ENCODE data around the gene GLB1L3.
A peak's percentile ranks its signal among the peaks of the same experiment; 100 is the strongest.

GLB1L3 gene

DNA sequence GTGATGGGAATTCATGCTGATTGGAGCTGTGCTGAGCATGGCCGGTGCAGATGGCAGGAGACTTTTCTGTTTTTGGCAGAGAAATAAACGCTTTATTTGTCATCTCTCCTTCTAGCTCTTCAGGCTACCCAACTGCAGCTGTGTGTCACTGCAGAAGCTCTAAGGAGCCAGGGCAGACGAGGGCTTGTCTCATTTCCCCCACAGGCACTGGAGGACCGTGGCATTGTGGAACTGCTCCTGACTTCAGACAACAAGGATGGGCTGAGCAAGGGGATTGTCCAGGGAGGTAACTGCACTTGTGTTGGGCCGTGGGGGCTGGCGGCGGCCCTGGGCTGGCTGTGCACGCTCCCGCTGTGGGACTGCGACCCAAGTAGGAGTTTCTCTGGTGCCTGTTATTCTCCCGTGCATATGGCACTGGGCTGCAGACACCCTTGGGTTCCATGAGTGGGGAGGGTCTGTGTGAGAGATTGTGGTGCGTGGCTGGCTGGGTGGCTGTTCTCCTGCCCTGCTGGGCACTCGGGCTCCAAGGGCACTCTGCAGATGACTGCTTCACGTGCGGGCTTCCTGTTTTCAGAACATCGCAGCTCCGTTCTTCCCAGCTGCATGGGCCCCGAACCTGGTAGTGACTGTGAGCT, 82.8 kb downstream of the GLB1L3 start:
- TF ChIP-seq GATA1 (IDR thresholded peaks at IDR 0.05; ENCODE audit: low read depth, low read length) (no peak), POLR2A (IDR thresholded peaks at IDR 0.05; ENCODE audit: low read length) (no peak)
- no peak for DNase-seq

DNA sequence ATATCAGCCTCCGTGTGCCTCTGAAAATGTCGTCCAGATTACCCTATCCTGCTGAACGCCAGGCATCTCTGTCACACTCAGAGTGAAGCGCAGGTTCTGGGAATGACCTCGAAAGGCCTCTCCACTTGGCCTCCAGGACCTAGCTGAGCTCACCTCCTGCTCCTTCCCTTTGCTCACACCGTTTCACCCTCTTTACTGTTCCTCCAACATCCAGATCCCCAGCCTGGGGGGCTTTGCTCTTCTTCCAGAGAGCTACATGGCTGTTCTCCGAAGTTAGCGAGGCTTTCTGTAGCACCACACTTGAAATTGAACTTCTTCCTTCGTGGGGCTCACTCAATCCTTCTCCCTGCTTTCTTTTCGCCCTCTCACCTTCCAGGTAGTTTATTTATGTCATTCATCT, 83.5 kb downstream of the GLB1L3 start:
- no peak for DNase-seq
- no peak for TF ChIP-seq GATA1 (IDR thresholded peaks at IDR 0.05; ENCODE audit: low read depth, low read length)
- no peak for TF ChIP-seq POLR2A (IDR thresholded peaks at IDR 0.05; ENCODE audit: low read length)

DNA sequence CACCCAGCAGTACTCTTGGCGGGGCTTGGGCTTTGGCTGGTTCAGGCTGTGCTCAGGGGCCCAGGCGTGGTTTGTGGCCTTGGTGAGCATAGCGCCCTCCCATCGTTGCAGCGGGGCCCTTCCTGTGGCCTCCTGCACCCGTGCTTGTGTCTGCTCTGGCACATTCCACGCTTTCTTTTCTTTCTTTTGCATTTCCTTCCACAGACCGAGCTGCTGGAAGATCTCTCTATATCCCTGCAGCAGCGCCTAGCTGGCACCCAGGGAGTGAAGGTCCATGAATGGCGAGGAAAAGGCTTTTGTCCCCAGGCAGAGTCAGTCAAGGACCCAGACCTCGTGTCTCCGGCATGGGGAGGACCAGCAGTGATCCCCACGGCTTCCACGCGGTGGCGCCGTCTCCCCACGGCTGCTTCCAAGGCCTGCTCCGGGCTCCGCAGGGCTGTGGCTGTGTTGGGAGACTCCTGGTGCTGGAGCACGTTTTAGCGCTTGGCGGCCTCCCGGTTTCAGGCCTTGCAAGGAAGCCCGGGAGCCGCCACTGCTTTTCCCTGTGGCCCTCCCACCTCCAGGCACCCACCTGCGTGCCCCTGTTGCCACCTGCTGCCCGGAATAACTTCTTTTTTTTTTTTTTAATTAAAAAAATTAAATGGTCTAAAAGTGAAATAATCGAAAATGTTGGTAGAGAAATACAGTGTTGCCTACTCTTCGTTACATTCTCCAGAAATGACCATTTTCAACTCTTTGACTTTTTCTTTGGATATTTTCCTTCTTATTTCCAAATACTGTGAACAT, 84.1 kb downstream of the GLB1L3 start:
- DNase-seq, result peak; percentile 56 to 69
- no peak for TF ChIP-seq POLR2A (IDR thresholded peaks at IDR 0.05; ENCODE audit: low read length)
- TF ChIP-seq GATA1 (IDR thresholded peaks at IDR 0.05; ENCODE audit: low read depth, low read length), result no peak

DNA sequence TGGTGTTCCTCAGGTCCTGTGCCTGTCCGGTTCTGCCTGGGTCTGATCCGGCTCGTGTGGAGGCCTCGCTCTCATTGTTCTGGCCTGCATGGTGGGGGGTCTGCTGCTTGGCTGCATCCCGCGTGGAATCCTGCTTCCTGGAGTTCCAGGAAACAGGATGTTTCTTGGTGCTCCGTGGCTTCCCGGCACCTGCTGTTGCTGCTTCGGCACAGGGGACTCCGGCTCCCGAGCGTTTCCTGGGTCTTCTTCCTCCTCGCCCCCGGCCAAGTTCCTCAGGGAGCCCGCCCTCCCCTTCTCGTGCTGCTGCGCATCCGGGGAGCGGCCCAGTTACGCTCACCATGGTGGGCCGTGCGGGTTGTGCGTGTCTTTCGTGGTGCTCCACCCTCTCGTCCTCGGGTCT, 85.5 kb downstream of the GLB1L3 start:
- no peak for DNase-seq
- no peak for TF ChIP-seq POLR2A (IDR thresholded peaks at IDR 0.05; ENCODE audit: low read length)
- TF ChIP-seq GATA1 (IDR thresholded peaks at IDR 0.05; ENCODE audit: low read depth, low read length), result no peak

DNA sequence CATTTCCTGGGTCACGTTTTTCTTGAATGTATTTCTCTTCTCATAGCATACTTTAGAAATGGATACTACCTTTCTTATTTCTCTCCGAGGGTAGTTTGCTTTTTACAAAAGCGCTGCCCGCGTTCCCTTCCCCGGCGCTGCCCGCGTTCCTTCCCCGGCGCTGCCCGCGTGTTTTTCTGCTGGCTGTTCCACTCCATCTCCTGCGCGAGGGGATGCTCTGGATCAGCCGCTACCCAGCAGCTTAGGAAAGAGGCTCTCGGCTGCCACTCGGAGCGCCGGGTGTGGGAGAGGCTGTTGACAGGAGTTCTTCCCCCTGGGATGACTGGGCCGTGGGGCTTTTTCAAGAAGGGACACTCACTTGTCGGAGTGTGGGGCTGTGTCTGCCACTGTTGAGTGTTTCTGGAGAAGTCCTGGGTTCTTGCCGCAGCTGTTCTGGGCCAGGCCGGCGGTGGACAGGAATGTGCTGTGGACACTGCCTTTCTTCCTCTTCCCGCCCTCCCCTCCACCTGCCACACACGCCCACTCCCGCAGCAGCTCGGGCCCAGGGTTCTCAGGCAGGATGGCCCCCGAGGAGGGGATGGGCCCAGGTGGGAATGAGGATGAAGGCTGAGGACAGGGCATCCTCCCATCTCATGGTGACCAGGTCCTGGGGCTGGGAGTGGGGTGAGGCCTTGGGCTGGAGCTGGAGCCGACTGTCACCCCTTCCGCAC, 86.2 kb downstream of the GLB1L3 start:
- DNase-seq, result no peak
- no peak for TF ChIP-seq GATA1 (IDR thresholded peaks at IDR 0.05; ENCODE audit: low read depth, low read length)
- no peak for TF ChIP-seq POLR2A (IDR thresholded peaks at IDR 0.05; ENCODE audit: low read length)

DNA sequence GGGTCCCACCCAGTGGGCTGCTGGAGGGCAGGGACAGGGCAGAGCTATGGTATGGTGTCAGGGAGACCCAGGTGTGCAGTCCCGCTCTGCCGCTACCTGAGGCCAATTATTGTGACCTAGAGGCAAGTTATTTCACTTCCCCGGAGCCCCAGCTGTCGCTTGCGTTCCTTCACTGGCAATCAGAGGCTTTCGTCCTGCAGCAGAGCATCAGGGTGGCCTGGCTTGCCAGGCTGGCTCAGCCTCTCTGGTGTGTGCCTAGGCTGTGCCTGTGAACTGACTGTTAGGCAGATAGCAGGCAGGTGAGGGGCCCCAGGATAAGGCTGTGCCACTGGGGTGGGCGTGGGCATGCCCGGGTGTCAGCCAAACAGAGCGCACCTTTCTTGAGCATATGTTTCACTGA, 87.0 kb downstream of the GLB1L3 start:
- no peak for TF ChIP-seq POLR2A (IDR thresholded peaks at IDR 0.05; ENCODE audit: low read length)
- no peak for TF ChIP-seq GATA1 (IDR thresholded peaks at IDR 0.05; ENCODE audit: low read depth, low read length)
- no peak for DNase-seq

DNA sequence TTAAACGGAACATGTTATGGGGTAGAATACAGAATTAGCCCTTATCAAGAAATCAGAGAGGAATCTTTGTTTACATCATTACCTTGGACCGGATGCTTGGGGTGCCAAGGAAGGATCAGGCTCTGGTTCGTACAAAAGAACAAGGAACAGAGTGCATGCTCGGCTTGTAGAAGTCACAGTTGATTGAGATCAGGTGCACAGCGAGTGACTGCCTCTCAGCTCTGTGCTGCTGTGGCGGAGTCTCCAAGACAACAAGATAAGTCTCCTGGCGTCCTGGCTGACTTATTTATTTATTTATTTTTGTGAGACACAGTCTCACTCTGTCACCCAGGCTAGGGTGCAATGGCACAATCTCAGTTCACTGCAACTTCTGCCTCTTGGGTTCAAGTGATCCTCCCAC, 87.4 kb downstream of the GLB1L3 start:
- TF ChIP-seq GATA1 (IDR thresholded peaks at IDR 0.05; ENCODE audit: low read depth, low read length) (no peak), POLR2A (IDR thresholded peaks at IDR 0.05; ENCODE audit: low read length) (no peak)
- DNase-seq, result no peak

DNA sequence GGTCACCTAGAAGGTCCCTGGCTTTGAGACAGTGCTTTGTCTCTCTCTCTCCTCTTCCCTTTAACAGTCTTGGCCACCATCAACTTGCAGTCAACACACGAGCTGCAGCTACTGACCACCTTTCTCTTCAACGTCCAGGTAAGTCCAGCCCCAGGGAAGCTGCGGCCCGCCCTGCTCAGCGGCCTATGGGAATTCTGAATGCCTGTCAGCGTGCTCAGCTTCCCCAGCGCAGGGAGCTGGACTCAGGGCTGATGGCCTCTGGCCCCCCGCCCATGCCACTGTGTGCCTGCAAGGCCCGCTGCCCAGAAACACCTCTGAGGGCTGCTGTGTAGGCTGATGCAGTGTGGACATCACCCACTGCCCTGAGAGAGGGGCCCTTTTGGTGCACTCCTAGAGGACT, 88.1 kb downstream of the GLB1L3 start:
- no peak for DNase-seq
- TF ChIP-seq POLR2A (IDR thresholded peaks at IDR 0.05; ENCODE audit: low read length) (no peak), GATA1 (IDR thresholded peaks at IDR 0.05; ENCODE audit: low read depth, low read length) (no peak)

DNA sequence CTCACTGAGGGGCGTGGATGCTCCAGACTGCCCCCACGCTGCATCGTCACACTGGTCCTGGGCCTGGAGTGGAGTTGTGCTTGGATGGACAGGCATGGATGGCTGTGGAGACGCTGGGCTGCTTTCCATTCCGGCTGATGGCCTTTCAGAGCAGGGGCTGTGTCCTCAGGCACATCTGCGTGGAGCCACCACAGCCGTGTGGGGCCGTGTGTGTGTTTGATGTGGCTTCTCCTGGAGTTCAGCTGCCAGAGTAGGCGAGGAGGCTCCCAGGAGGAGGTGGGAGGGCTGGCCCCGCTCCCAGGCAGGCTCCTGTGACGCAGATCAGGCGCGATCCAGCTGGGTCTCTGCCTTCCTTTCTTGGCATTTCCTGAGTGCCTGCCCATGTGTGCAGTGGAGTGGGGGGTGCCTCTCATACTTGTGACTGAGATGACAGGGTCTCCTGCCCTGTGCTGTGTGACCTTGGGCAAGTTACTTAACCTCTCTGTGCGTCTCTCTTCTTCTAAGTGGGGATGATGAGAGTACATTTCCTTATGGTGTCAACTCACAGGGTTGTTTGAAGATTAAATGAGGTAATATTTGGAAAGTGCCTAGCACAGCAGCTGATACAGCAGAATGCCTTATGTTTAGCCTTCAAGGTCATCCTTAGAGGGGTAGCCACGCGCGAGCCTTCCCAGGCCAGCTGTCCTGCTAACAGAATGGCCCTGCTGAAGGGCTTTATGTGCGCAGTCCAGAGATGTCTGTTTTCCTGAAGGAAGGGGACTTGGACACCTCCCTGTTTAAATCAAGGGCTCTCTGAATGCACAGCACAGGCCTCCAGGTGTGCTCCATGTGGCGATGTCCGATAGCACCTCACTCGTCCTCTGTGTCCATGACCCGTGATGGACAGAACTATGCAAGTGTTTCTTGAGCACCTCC, 89.1 kb downstream of the GLB1L3 start:
- TF ChIP-seq GATA1 (IDR thresholded peaks at IDR 0.05; ENCODE audit: low read depth, low read length), result no peak
- no peak for TF ChIP-seq POLR2A (IDR thresholded peaks at IDR 0.05; ENCODE audit: low read length)
- DNase-seq, result no peak

DNA sequence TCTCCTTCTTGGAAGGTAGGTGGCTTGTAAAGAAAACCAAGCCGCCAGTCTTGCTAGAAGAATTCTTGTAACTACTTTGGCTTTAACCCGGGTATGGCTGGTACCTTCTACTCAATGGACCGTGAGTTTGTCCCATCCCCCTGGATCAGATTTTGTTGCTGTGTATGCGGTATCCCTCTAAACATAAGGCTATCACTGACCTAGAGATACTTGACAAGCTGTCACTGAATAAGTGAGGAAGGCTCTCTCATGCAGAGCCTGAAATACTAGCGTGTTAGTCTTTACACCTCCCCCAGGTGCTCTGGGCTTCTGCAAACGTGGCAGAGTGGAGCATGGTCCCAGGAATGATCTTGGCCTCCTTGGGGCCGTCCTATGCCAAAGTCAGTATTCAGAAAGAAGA, 90.1 kb downstream of the GLB1L3 start:
- no peak for DNase-seq
- TF ChIP-seq POLR2A (IDR thresholded peaks at IDR 0.05; ENCODE audit: low read length), result no peak
- TF ChIP-seq GATA1 (IDR thresholded peaks at IDR 0.05; ENCODE audit: low read depth, low read length), result no peak

DNA sequence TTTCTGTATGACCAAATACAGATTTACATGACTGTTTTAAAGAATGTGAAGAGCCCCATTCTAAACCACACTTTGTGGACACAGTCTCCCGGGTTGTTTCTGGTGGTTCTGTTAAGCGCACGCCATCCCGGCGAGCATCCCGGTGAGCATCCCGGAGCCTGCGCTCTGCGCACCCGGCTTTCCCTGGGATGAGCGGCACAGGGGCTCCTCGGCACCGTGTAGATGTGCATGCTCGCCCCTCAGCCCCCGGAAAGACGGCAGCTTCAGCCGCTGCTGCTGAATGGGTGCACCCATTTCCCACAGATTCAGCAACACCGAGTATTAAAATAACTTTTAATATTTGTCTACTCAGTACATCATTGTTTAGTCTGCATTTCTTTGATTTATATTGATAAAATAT, 91.6 kb downstream of the GLB1L3 start:
- DNase-seq, result no peak
- TF ChIP-seq POLR2A (IDR thresholded peaks at IDR 0.05; ENCODE audit: low read length) (no peak), GATA1 (IDR thresholded peaks at IDR 0.05; ENCODE audit: low read depth, low read length) (no peak)
